ENCODE results near the gene GTF3C1. TPM values are rescaled to one million over a fixed set of nuclear protein-coding genes. Genes with fewer than 3 reads are reported as not detected.

GTF3C1 gene
- polyA plus RNA-seq, 1 donor from 2014 or later: 54.0 TPM

DNA sequence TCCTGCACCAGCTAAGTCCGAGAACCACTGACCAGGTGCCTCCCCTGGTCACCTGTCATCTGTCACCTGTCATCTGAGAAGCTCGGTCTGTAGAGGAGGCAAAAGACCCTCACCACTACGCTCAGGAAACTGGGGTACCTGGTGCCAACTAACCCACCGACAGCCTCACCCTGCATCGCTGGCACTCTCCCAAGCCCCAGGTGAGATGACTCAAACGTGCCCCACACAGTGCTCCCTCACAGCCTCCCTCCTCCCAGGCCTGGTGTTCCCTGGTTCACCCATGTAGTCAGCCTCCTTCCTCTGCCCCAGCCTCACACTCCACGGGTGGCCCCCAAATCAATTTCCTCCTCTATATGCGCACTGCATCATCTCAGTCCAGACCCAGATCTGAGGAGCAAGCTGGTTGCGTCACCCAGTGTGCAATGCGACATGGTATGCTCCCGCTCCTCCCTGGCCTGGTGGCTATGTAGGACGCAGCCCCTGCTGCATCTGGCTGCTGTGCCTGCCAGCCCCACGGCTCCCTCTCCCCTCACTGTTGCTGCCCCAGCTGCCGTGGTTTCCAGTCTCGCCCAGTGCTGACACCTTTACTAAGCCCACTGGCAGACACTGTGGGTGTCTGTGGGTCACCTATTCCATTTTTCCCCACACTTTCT lies 68.3 kb downstream of the GTF3C1 start:
- Histone ChIP-seq H3K9me2 (ENCODE audit: insufficient read depth, low read length) (no peaks in the 10 kb centered on the region), H4K20me1 (ENCODE audit: insufficient read depth) (no peaks in the 10 kb centered on the region), H2AFZ (ENCODE audit: low read depth, low read length) (no peak overlapping the region), H3K4me2 (ENCODE audit: low read length) (no peak overlapping the region), H3K36me3 (ENCODE audit: insufficient read depth, low read length) (no peaks in the 10 kb centered on the region), H3K27ac (ENCODE audit: low read length) (no peak overlapping the region), H3K9me3 (ENCODE audit: low read length) (no peaks in the 10 kb centered on the region), H3K9ac (ENCODE audit: low read length) (no peak overlapping the region), H3K27me3 (ENCODE audit: insufficient read depth, low read depth, low read length) (no peaks in the 10 kb centered on the region), H3K4me3 (ENCODE audit: low read length) (no peak overlapping the region), H3K79me2 (replicated peaks; ENCODE audit: insufficient read depth, low read length) (no peaks in the 10 kb centered on the region), H3F3A (ENCODE audit: insufficient read depth, low read length, poor library complexity, severe bottlenecking) (no peaks in the 10 kb centered on the region)
- TF ChIP-seq EZH2 (IDR thresholded peaks at IDR 0.05; ENCODE audit: borderline replicate concordance, insufficient read depth, low read length, poor library complexity, severe bottlenecking): no peak
- TF ChIP-seq MXI1 (conservative IDR thresholded peaks at IDR 0.05; ENCODE audit: poor library complexity, severe bottlenecking): no peak
- TF ChIP-seq, protein P1, sequence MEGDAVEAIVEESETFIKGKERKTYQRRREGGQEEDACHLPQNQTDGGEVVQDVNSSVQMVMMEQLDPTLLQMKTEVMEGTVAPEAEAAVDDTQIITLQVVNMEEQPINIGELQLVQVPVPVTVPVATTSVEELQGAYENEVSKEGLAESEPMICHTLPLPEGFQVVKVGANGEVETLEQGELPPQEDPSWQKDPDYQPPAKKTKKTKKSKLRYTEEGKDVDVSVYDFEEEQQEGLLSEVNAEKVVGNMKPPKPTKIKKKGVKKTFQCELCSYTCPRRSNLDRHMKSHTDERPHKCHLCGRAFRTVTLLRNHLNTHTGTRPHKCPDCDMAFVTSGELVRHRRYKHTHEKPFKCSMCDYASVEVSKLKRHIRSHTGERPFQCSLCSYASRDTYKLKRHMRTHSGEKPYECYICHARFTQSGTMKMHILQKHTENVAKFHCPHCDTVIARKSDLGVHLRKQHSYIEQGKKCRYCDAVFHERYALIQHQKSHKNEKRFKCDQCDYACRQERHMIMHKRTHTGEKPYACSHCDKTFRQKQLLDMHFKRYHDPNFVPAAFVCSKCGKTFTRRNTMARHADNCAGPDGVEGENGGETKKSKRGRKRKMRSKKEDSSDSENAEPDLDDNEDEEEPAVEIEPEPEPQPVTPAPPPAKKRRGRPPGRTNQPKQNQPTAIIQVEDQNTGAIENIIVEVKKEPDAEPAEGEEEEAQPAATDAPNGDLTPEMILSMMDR (IDR thresholded peaks at IDR 0.05; ENCODE audit: poor library complexity, severe bottlenecking): no peak
- TF ChIP-seq, protein P2, sequence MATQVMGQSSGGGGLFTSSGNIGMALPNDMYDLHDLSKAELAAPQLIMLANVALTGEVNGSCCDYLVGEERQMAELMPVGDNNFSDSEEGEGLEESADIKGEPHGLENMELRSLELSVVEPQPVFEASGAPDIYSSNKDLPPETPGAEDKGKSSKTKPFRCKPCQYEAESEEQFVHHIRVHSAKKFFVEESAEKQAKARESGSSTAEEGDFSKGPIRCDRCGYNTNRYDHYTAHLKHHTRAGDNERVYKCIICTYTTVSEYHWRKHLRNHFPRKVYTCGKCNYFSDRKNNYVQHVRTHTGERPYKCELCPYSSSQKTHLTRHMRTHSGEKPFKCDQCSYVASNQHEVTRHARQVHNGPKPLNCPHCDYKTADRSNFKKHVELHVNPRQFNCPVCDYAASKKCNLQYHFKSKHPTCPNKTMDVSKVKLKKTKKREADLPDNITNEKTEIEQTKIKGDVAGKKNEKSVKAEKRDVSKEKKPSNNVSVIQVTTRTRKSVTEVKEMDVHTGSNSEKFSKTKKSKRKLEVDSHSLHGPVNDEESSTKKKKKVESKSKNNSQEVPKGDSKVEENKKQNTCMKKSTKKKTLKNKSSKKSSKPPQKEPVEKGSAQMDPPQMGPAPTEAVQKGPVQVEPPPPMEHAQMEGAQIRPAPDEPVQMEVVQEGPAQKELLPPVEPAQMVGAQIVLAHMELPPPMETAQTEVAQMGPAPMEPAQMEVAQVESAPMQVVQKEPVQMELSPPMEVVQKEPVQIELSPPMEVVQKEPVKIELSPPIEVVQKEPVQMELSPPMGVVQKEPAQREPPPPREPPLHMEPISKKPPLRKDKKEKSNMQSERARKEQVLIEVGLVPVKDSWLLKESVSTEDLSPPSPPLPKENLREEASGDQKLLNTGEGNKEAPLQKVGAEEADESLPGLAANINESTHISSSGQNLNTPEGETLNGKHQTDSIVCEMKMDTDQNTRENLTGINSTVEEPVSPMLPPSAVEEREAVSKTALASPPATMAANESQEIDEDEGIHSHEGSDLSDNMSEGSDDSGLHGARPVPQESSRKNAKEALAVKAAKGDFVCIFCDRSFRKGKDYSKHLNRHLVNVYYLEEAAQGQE (IDR thresholded peaks at IDR 0.05; ENCODE audit: borderline replicate concordance): no peak
- no peak for TF ChIP-seq SMC3 (conservative IDR thresholded peaks at IDR 0.05; ENCODE audit: poor library complexity)
- no peak for TF ChIP-seq POLR2AphosphoS5 (IDR thresholded peaks at IDR 0.05)
- TF ChIP-seq RAD21 (conservative IDR thresholded peaks at IDR 0.05): no peak
- no peak for TF ChIP-seq TAF1 (IDR thresholded peaks at IDR 0.05; ENCODE audit: low read depth)
- TF ChIP-seq EP300 (conservative IDR thresholded peaks at IDR 0.05; ENCODE audit: poor library complexity, severe bottlenecking): no peak

DNA sequence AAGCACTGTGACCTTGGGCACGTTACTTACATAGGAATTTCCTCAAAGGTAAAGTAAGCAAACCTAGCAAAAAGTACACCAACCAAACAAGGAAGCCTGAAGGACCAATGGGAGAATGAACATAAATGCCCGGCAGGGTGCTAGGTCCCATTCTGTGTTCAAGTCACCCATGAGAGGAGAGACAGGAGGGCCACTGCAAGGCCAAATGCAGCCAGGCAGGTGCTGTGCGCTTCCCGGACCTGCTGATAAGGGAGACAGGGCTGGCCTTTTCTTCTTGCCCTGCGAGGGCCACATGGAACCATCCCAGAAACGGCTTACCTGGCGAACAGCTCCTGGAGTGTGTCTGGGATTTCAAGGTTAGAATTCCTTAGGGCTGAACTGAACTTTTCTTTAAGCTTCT lies 69.0 kb downstream of the GTF3C1 start:
- H3K36me3 ChIP-seq (ENCODE audit: insufficient read depth, low read length): no peaks in the 10 kb centered on the region
- H3K4me2 ChIP-seq (ENCODE audit: low read length): no peak overlapping the region
- H4K20me1 ChIP-seq (ENCODE audit: insufficient read depth): no peaks in the 10 kb centered on the region
- no peak overlapping the region for H3K27ac ChIP-seq (ENCODE audit: low read length)
- no peak for TF ChIP-seq TAF1 (IDR thresholded peaks at IDR 0.05; ENCODE audit: low read depth)
- TF ChIP-seq, protein P1 (IDR thresholded peaks at IDR 0.05; ENCODE audit: poor library complexity, severe bottlenecking): no peak
- no peak for TF ChIP-seq RAD21 (conservative IDR thresholded peaks at IDR 0.05)
- no peak for TF ChIP-seq SMC3 (conservative IDR thresholded peaks at IDR 0.05; ENCODE audit: poor library complexity)
- TF ChIP-seq, protein P2 (IDR thresholded peaks at IDR 0.05; ENCODE audit: borderline replicate concordance): no peak
- TF ChIP-seq EZH2 (IDR thresholded peaks at IDR 0.05; ENCODE audit: borderline replicate concordance, insufficient read depth, low read length, poor library complexity, severe bottlenecking): no peak
- TF ChIP-seq MXI1 (conservative IDR thresholded peaks at IDR 0.05; ENCODE audit: poor library complexity, severe bottlenecking): no peak
- no peak for TF ChIP-seq POLR2AphosphoS5 (IDR thresholded peaks at IDR 0.05)
- no peaks in the 10 kb centered on the region for H3K79me2 ChIP-seq (replicated peaks; ENCODE audit: insufficient read depth, low read length)
- no peaks in the 10 kb centered on the region for H3K9me3 ChIP-seq (ENCODE audit: low read length)
- no peak overlapping the region for H3K4me3 ChIP-seq (ENCODE audit: low read length)
- no peak overlapping the region for H2AFZ ChIP-seq (ENCODE audit: low read depth, low read length)
- H3K27me3 ChIP-seq (ENCODE audit: insufficient read depth, low read depth, low read length): no peaks in the 10 kb centered on the region
- H3K9ac ChIP-seq (ENCODE audit: low read length): no peak overlapping the region
- H3F3A ChIP-seq (ENCODE audit: insufficient read depth, low read length, poor library complexity, severe bottlenecking): no peaks in the 10 kb centered on the region
- H3K9me2 ChIP-seq (ENCODE audit: insufficient read depth, low read length): no peaks in the 10 kb centered on the region
